Panc1 (cell line): Measurements from ENCODE around the gene PRUNE2. TPM values are rescaled to one million over a fixed set of nuclear protein-coding genes. Genes with fewer than 3 reads are reported as not detected.

Source experiments
- ATAC-seq: fragments of 200-7000 bp; cut with Tn5 transposase; 2 replicates; pipeline ENCODE4 v1.9.1; 2020; ENCODE audit warnings: mild to moderate bottlenecking, moderate library complexity
- BruUV-seq: library from RNA; stranded (reverse); fragments of 400-500 nt; replicated peaks from 2 replicates; lab custom pipeline; 2021; lab: Mats Ljungman, UMichigan
- CTCF ChIA-PET: fragments of 300-600 bp; sonication (Branson Sonifier 250); formaldehyde crosslinking; loops from one replicate; lab custom pipeline; 2022; ENCODE audit warnings: antibody characterized with exemption; lab: Charles Lee
- POLR2A ChIA-PET: fragments of 300-600 bp; sonication (Branson Sonifier 250); formaldehyde crosslinking; loops from one replicate; lab custom pipeline; 2022; ENCODE audit warnings: antibody characterized with exemption; lab: Charles Lee
- DNase-seq: peaks from one replicate; pipeline ENCODE4 v3.0.0-alpha.2; 2010; ENCODE audit warnings: low read depth, low spot score
- H3K27ac ChIP-seq: 2 replicates; pipeline ENCODE4 v1.5.1; 2011; ENCODE audit warnings: mild to moderate bottlenecking, low read length, inconsistent platforms
- H3K27me3 ChIP-seq: fragments of 200-500 bp; sonication (Bioruptor generic); 2 replicates; pipeline ENCODE4 v1.6.0; 2014; ENCODE audit warnings: low read length, inconsistent platforms; ENCODE audit not compliant: control insufficient read depth, insufficient read depth
- H3K36me3 ChIP-seq: fragments of 200-500 bp; sonication (Bioruptor generic); 2 replicates; pipeline ENCODE4 v1.5.1; 2014; ENCODE audit warnings: inconsistent platforms, mild to moderate bottlenecking, low read length, moderate library complexity; ENCODE audit not compliant: control insufficient read depth, insufficient read depth
- H3K4me1 ChIP-seq: 2 replicates; pipeline ENCODE4 v1.5.1; 2011; ENCODE audit warnings: inconsistent platforms, mild to moderate bottlenecking, low read length, moderate library complexity; ENCODE audit not compliant: control insufficient read depth, insufficient read depth
- H3K4me3 ChIP-seq, 2 experiments: 2 replicates each; pipeline ENCODE4 v1.5.1; 2011 to 2012; ENCODE audit warnings: low read depth in 2 of 2, low read length in 2 of 2, mild to moderate bottlenecking in 2 of 2, inconsistent platforms in 1 of 2, moderate library complexity in 1 of 2
- H3K9me3 ChIP-seq: fragments of 200-500 bp; sonication (Bioruptor generic); 2 replicates; pipeline ENCODE4 v1.5.1; 2014; ENCODE audit warnings: low read depth, mild to moderate bottlenecking, inconsistent platforms, low read length, moderate library complexity; ENCODE audit not compliant: control insufficient read depth, insufficient read depth
- POLR2AphosphoS5 ChIP-seq: IDR thresholded peaks from 2 replicates; pipeline ENCODE4 v1.6.1; 2012; ENCODE audit warnings: mild to moderate bottlenecking, low read depth, low read length, moderate library complexity
- SIN3A ChIP-seq: IDR thresholded peaks from 2 replicates; pipeline ENCODE4 v1.6.1; 2012; ENCODE audit warnings: low read depth, mild to moderate bottlenecking, low read length, moderate library complexity, borderline replicate concordance; ENCODE audit not compliant: insufficient read depth
- TCF7L2 ChIP-seq: IDR thresholded peaks from 2 replicates; pipeline ENCODE4 v1.6.1; 2011; ENCODE audit warnings: mild to moderate bottlenecking, low read depth, low read length, inconsistent platforms
- in situ Hi-C: cut with HindIII; loops from 2 replicates; pipeline ENCODE4 v1.10.0; 2016; ENCODE audit warnings: low sequenced_read_pairs, low pct_unique_long_range_greater_than_20kb
- intact Hi-C: fragments of 100-400 bp; cut with micrococcal nuclease; formaldehyde crosslinking; loops from one replicate; pipeline ENCODE4 v1.10.0; 2022; ENCODE audit not compliant: unreplicated experiment
- total RNA-seq: library from RNA; stranded (reverse); gene quantifications from one replicate; pipeline ENCODE4 v1.2.1, GENCODE V29; 2021; ENCODE audit not compliant: unreplicated experiment
- TF ChIP-seq, protein P1 (sequence below), 2 experiments: IDR thresholded peaks; 2 replicates each; pipeline ENCODE4 v1.6.1; 2011 to 2012; ENCODE audit warnings: low read depth in 2 of 2, control low read depth in 1 of 2, low read length in 1 of 2, mild to moderate bottlenecking in 1 of 2, moderate library complexity in 1 of 2; ENCODE audit not compliant: insufficient read depth in 1 of 2
- TF ChIP-seq, protein P2 (sequence below): fragments of 450-650 bp; IDR thresholded peaks from 2 replicates; pipeline ENCODE4 v1.5.1; 2017; ENCODE audit warnings: mild to moderate bottlenecking

PRUNE2 gene
- total RNA-seq, 1 experiment from 2014 or later, result 0.18 TPM

DNA sequence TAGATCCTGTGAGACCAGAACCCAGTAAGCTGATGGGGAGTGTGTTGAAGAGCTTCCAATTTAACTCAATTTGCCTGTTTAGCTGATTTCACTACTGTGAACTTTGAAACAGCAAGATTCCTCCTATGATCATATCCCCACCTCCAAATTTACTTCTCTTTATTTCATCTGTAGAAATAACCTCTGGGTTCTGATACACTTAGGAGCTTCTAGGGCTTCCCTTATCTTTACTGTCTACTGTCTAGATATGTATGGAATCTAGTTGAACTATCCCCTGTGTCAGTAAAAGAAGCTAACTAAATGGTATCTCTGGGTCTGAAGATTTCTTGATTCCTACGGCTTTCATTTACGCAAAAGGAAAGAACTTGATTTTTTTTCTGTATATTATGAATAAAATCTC lies 330.2 kb downstream of the PRUNE2 start:
- DNase-seq, result no peak
- H3K4me3 ChIP-seq, result no peak overlapping the region
- POLR2A ChIA-PET, result no interaction called here
- no TSS peak for BruUV-seq
- H3K9me3 ChIP-seq, result no peaks in the 10 kb centered on the region
- intact Hi-C loops, result no loop called here
- H3K4me1 ChIP-seq, result no peaks in the 10 kb centered on the region
- no peak overlapping the region for H3K27ac ChIP-seq
- no peak for ATAC-seq
- H3K27me3 ChIP-seq, result no peaks in the 10 kb centered on the region
- in situ Hi-C loops, result no loop called here
- H3K36me3 ChIP-seq, result no peaks in the 10 kb centered on the region
- TF ChIP-seq, protein P1, sequence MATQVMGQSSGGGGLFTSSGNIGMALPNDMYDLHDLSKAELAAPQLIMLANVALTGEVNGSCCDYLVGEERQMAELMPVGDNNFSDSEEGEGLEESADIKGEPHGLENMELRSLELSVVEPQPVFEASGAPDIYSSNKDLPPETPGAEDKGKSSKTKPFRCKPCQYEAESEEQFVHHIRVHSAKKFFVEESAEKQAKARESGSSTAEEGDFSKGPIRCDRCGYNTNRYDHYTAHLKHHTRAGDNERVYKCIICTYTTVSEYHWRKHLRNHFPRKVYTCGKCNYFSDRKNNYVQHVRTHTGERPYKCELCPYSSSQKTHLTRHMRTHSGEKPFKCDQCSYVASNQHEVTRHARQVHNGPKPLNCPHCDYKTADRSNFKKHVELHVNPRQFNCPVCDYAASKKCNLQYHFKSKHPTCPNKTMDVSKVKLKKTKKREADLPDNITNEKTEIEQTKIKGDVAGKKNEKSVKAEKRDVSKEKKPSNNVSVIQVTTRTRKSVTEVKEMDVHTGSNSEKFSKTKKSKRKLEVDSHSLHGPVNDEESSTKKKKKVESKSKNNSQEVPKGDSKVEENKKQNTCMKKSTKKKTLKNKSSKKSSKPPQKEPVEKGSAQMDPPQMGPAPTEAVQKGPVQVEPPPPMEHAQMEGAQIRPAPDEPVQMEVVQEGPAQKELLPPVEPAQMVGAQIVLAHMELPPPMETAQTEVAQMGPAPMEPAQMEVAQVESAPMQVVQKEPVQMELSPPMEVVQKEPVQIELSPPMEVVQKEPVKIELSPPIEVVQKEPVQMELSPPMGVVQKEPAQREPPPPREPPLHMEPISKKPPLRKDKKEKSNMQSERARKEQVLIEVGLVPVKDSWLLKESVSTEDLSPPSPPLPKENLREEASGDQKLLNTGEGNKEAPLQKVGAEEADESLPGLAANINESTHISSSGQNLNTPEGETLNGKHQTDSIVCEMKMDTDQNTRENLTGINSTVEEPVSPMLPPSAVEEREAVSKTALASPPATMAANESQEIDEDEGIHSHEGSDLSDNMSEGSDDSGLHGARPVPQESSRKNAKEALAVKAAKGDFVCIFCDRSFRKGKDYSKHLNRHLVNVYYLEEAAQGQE (IDR thresholded peaks at IDR 0.05; ENCODE audit: insufficient read depth in 1 of 2, low read depth in 2 of 2, low read length in 1 of 2), result no peak
- TF ChIP-seq, protein P2, sequence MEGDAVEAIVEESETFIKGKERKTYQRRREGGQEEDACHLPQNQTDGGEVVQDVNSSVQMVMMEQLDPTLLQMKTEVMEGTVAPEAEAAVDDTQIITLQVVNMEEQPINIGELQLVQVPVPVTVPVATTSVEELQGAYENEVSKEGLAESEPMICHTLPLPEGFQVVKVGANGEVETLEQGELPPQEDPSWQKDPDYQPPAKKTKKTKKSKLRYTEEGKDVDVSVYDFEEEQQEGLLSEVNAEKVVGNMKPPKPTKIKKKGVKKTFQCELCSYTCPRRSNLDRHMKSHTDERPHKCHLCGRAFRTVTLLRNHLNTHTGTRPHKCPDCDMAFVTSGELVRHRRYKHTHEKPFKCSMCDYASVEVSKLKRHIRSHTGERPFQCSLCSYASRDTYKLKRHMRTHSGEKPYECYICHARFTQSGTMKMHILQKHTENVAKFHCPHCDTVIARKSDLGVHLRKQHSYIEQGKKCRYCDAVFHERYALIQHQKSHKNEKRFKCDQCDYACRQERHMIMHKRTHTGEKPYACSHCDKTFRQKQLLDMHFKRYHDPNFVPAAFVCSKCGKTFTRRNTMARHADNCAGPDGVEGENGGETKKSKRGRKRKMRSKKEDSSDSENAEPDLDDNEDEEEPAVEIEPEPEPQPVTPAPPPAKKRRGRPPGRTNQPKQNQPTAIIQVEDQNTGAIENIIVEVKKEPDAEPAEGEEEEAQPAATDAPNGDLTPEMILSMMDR, result no peak
- no peak for TF ChIP-seq POLR2AphosphoS5
- TF ChIP-seq SIN3A, result no peak
- no peak for TF ChIP-seq TCF7L2
- CTCF ChIA-PET, result no interaction called here

DNA sequence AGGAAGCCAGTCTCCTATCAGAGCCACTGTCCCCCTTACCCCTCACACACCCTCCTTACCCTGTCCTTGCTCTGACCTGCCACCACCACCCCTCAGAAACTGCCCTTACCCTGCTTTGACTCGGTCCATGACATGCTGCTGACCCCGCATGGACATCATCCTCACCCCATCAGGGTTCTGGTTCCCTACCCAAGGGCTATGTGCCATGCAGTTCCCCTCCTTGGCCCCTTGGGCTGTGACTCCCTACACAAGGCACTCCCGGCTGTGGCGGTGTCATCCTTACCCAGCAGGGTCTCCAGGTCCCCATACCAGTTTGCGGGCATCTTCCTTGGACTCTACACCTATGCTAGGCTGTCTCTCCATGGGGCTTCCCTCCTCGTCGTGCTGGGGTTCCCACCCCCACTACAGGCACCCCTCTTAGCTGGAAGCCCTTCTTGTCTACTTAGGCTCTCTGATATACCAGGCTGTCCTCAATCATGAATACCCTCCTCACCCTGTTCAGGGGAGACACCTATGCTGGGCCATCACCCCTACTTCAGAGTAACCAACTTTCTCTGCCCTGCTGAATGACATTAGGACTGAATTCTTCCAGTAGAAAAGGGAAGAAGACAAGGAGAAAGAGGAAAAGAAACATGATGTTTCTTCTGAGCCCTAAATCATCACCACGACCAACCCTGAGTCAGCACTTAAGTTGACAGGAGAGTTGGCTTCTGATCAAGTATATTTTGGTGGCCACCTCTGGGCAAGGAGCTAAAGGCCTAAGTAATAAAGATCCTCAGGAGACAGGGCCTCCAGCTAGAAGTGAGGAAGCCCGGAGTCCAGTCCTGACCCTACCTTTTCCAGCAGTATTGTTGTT lies 331.8 kb downstream of the PRUNE2 start:
- ChIA-PET POLR2A (no interaction called here), CTCF (no interaction called here)
- no peaks in the 10 kb centered on the region for H3K36me3 ChIP-seq
- H3K27me3 ChIP-seq, result no peaks in the 10 kb centered on the region
- H3K4me1 ChIP-seq, result no peaks in the 10 kb centered on the region
- DNase-seq (no peak), ATAC-seq (no peak)
- in situ Hi-C loops (no loop called here), intact Hi-C loops (no loop called here)
- H3K27ac ChIP-seq, result no peak overlapping the region
- H3K9me3 ChIP-seq, result no peaks in the 10 kb centered on the region
- TF ChIP-seq POLR2AphosphoS5 (no peak), SIN3A (no peak), TCF7L2 (no peak)
- TF ChIP-seq, protein P1 (IDR thresholded peaks at IDR 0.05; ENCODE audit: insufficient read depth in 1 of 2, low read depth in 2 of 2, low read length in 1 of 2), result no peak
- TF ChIP-seq, protein P2, result no peak
- BruUV-seq, result no TSS peak
- no peak overlapping the region for H3K4me3 ChIP-seq
